HG03095 (cell line): ENCODE results near the gene HMG20A.
A peak's percentile ranks its signal among the peaks of the same experiment; 100 is the strongest.

Experiments
- ATAC-seq: cut with Tn5 transposase; IDR thresholded peaks from one replicate; pipeline ENCODE4 v1.9.1; 2021; ENCODE audit warnings: moderate library complexity; ENCODE audit not compliant: unreplicated experiment

HMG20A gene

GRCh38 chr15:77495838-77496596 lies 75.3 kb downstream of the HMG20A start:
- no peak for ATAC-seq

- ATAC-seq: peak; percentile 60
Observed at GRCh38 chr15:77496715-77497109, 76.0 kb downstream of the HMG20A start.

- ATAC-seq: no peak
Observed at GRCh38 chr15:77497110-77497737, 76.5 kb downstream of the HMG20A start.

- ATAC-seq: no peak
Observed at GRCh38 chr15:77497942-77498361, 77.3 kb downstream of the HMG20A start.

- ATAC-seq: no peak
Observed at GRCh38 chr15:77499087-77499760, 78.5 kb downstream of the HMG20A start.

- no peak for ATAC-seq
Observed at GRCh38 chr15:77500989-77501388, 80.3 kb downstream of the HMG20A start.

- ATAC-seq: no peak
Observed at GRCh38 chr15:77502379-77503095, 81.8 kb downstream of the HMG20A start.

GRCh38 chr15:77503240-77503639 lies 82.6 kb downstream of the HMG20A start:
- ATAC-seq: no peak

- no peak for ATAC-seq
Observed at GRCh38 chr15:77503764-77504163, 83.1 kb downstream of the HMG20A start.

GRCh38 chr15:77504306-77504705 lies 83.6 kb downstream of the HMG20A start:
- no peak for ATAC-seq

GRCh38 chr15:77504871-77505270 lies 84.2 kb downstream of the HMG20A start:
- ATAC-seq: no peak

GRCh38 chr15:77505556-77505955 lies 84.9 kb downstream of the HMG20A start:
- no peak for ATAC-seq

- no peak for ATAC-seq
Observed at GRCh38 chr15:77506311-77507142, 85.8 kb downstream of the HMG20A start.

- ATAC-seq: no peak
Observed at GRCh38 chr15:77507143-77507897, 86.6 kb downstream of the HMG20A start.

- ATAC-seq: no peak
Observed at GRCh38 chr15:77507911-77508310, 87.2 kb downstream of the HMG20A start.

- ATAC-seq: no peak
Observed at GRCh38 chr15:77508541-77509243, 88.0 kb downstream of the HMG20A start.

GRCh38 chr15:77510066-77511057 lies 89.7 kb downstream of the HMG20A start:
- ATAC-seq: no peak

GRCh38 chr15:77511869-77512268 lies 91.2 kb downstream of the HMG20A start:
- no peak for ATAC-seq
